Left ventricle myocardium inferior (tissue), 1 donor: ENCODE data around the gene JAKMIP1. TPM values are rescaled to one million over a fixed set of nuclear protein-coding genes. Genes with fewer than 3 reads are reported as not detected.

ENCODE experiments used
- DNase-seq: peaks from one replicate; pipeline ENCODE4 v3.0.0-alpha.2; 2020
- H3K27ac ChIP-seq: fragments of 200-600 bp; replicated peaks from 2 replicates; pipeline ENCODE4 v1.8.0; 2021
- H3K27me3 ChIP-seq: fragments of 200-600 bp; 2 replicates; pipeline ENCODE4 v1.8.0; 2021; ENCODE audit warnings: low read depth
- H3K36me3 ChIP-seq: fragments of 200-600 bp; 2 replicates; pipeline ENCODE4 v1.8.0; 2021
- H3K4me1 ChIP-seq: fragments of 200-600 bp; 2 replicates; pipeline ENCODE4 v1.8.0; 2021
- H3K4me3 ChIP-seq: fragments of 200-600 bp; 2 replicates; pipeline ENCODE4 v1.8.0; 2021; ENCODE audit warnings: mild to moderate bottlenecking, moderate library complexity
- H3K9me3 ChIP-seq: fragments of 200-600 bp; replicated peaks from 2 replicates; pipeline ENCODE4 v1.8.0; 2021
- intact Hi-C: fragments of 100-400 bp; cut with micrococcal nuclease; formaldehyde crosslinking; loops from one replicate; pipeline ENCODE4 v1.11.0; 2022
- total RNA-seq: library from RNA; stranded (reverse); fragmentation: NEBNext Ultra II Directional; extraction: Animal tissue kit (Norgen Biotek cat#: 25700); gene quantifications from one replicate; pipeline ENCODE4 v1.2.1, GENCODE V29; 2021
- TF ChIP-seq, protein P1 (sequence below): fragments of 200-600 bp; IDR thresholded peaks from 2 replicates; pipeline ENCODE4 v1.8.0; 2021; ENCODE audit warnings: antibody characterized with exemption, mild to moderate bottlenecking, borderline replicate concordance
- donor health status: DM: no; HTN: yes; CAD: no; lungs with severe emphysema.

JAKMIP1 gene
- total RNA-seq, 1 donor from 2014 or later = not detected

DNA sequence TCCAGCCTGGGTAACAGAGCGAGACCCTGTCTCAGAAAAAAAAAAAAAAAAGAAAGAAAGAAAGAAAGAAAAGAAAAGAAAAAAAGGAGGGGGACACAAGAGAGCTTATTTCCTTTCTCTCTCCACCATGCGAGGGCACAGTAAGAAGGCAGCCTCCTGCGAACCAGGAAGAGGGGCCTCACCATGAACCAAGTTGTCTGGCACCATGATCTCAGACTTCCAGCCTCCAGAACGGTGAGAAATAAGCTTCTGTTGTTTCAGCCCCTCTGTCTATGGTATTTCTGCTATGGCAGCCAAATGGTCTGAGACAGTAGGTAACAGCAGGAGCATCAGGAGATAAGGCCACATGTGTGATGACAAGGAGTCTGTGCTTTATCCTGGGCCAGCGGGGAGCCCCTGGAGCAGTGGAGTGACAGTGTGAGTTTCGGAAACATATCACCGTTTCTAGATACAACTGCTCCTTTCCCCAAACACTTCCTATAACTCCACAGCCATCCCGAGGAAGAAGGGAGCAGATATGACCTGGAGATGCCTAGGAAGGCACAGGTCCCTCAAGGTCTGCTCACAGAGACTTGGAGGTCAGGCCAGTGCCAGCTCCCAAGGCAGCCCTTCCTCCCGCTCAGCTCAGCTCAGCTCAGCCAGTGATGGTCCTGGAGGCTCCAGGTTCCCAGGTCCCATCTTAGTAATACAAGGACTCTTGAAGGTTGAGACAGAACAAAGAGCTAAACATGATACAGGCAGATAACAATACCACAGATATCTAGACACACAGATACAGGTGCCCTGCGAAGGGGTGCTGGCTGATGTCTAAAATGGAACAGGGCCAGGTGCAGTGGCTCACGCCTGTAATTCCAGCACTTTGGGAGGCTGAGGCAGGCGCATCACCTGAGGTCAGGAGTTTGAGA is 17.7 kb downstream of the JAKMIP1 start:
- no peaks in the 10 kb centered on the region for H3K4me1 ChIP-seq
- peaks cover 39% of the 10 kb centered on the region for H3K27me3 ChIP-seq
- H3K36me3 ChIP-seq = no peaks in the 10 kb centered on the region
- intact Hi-C loops = no loop called here
- H3K27ac ChIP-seq = no peak overlapping the region
- H3K9me3 ChIP-seq = peaks cover 41% of the 10 kb centered on the region
- TF ChIP-seq, protein P1, sequence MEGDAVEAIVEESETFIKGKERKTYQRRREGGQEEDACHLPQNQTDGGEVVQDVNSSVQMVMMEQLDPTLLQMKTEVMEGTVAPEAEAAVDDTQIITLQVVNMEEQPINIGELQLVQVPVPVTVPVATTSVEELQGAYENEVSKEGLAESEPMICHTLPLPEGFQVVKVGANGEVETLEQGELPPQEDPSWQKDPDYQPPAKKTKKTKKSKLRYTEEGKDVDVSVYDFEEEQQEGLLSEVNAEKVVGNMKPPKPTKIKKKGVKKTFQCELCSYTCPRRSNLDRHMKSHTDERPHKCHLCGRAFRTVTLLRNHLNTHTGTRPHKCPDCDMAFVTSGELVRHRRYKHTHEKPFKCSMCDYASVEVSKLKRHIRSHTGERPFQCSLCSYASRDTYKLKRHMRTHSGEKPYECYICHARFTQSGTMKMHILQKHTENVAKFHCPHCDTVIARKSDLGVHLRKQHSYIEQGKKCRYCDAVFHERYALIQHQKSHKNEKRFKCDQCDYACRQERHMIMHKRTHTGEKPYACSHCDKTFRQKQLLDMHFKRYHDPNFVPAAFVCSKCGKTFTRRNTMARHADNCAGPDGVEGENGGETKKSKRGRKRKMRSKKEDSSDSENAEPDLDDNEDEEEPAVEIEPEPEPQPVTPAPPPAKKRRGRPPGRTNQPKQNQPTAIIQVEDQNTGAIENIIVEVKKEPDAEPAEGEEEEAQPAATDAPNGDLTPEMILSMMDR = no peak
- H3K4me3 ChIP-seq = no peak overlapping the region
- DNase-seq = no peak

- Histone ChIP-seq H3K27me3 (peaks cover 52% of the 10 kb centered on the region), H3K4me1 (no peaks in the 10 kb centered on the region), H3K27ac (no peak overlapping the region), H3K36me3 (no peaks in the 10 kb centered on the region), H3K4me3 (no peak overlapping the region), H3K9me3 (peaks cover 25% of the 10 kb centered on the region)
- TF ChIP-seq, protein P1 = no peak
- no peak for DNase-seq
- intact Hi-C loops = no loop called here
These were observed 19.3 kb downstream of the JAKMIP1 start for GRCh38 chr4:6180841-6181631.

DNA sequence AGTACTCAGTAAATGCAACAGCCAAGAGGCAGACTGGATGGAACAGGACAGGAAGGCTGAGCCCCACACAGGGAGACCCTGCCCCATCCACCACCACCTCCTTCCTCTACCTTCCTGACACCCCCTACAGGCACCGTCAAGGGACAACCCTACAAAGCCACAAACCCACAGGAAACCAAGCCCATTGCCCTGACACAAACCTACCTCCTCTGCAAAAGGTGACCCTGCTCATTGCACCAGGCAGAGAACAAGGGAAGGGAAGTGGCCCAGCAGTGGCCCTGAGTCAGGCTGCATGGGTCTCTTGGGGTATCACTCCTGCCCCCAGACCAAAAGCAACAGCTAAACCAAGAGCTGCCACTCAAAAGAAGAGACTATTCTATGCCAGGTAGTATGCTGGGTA is 21.0 kb downstream of the JAKMIP1 start:
- no peak for DNase-seq
- intact Hi-C loops = no loop called here
- Histone ChIP-seq H3K27me3 (peaks cover 66% of the 10 kb centered on the region), H3K27ac (no peak overlapping the region), H3K9me3 (peaks cover 19% of the 10 kb centered on the region), H3K4me1 (no peaks in the 10 kb centered on the region), H3K36me3 (no peaks in the 10 kb centered on the region), H3K4me3 (no peak overlapping the region)
- TF ChIP-seq, protein P1 = no peak

GRCh38 chr4:6178757-6179156 is 21.6 kb downstream of the JAKMIP1 start:
- H3K27me3 ChIP-seq = peaks cover 69% of the 10 kb centered on the region

DNA sequence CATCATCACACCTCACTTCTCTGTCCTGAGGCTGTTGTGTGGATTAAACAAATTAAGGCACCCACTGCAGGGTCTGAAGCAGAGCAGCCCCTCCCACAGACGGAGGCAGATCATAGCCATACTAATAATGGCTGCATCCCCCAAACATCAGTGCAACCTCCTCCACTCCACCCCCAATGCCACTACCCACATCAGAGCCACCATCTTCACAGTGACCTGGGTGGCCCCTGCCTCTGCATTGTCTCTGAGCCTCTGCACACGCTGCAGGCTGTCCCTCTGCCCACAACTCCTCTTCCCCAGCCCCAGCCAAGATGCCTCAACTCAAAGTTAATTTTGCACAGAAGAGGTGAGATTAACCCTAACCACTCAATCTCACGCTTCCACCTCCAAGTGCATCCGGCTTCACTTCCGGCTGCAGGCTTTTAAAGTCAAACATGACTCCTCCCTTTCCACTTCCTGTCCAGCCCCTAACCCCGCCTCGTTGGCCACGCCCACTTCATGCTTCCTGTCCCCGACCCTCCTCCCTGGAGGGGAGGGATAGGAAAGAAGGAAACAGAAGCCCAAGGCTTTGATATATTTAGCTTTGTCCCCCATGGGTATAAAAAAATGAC is 22.7 kb downstream of the JAKMIP1 start:
- Histone ChIP-seq H3K4me1 (no peaks in the 10 kb centered on the region), H3K27ac (no peak overlapping the region), H3K9me3 (peaks cover 19% of the 10 kb centered on the region), H3K36me3 (no peaks in the 10 kb centered on the region), H3K27me3 (peaks cover 77% of the 10 kb centered on the region), H3K4me3 (no peak overlapping the region)
- intact Hi-C loops = no loop called here
- TF ChIP-seq, protein P1 = no peak
- no peak for DNase-seq

More at GRCh38 chr4:6178757-6179156, 21.6 kb downstream of the JAKMIP1 start:
- H3K36me3 ChIP-seq = no peaks in the 10 kb centered on the region
- intact Hi-C loops = no loop called here
- H3K9me3 ChIP-seq = peaks cover 19% of the 10 kb centered on the region
- H3K4me3 ChIP-seq = no peak overlapping the region
- H3K4me1 ChIP-seq = no peaks in the 10 kb centered on the region
- no peak overlapping the region for H3K27ac ChIP-seq
- no peak for DNase-seq
- TF ChIP-seq, protein P1 = no peak
